Activated CD4-positive, alpha-beta T cell treated with anti-CD3 and anti-CD28 coated beads for 1 hour (primary cell): Measurements from ENCODE around the gene CFAP97D2.
A peak's percentile ranks its signal among the peaks of the same experiment; 100 is the strongest.
"Not testable (repeated sequence)": the region's sequence is repeated elsewhere in the genome, so short reads cannot be mapped to it uniquely, and the experiment has no call there.

Experiments
- DNase-seq: peaks from one replicate; pipeline ENCODE4 v3.0.0-alpha.2; 2020

Gene CFAP97D2

GRCh38 chr13:114143806-114144605 lies 35.1 kb upstream of the CFAP97D2 start:
- DNase-seq: no peak

GRCh38 chr13:114144606-114145244 lies 34.3 kb upstream of the CFAP97D2 start:
- DNase-seq: no peak

GRCh38 chr13:114145256-114145655 lies 33.8 kb upstream of the CFAP97D2 start:
- no peak for DNase-seq

- DNase-seq: no peak
These were observed 33.3 kb upstream of the CFAP97D2 start for GRCh38 chr13:114145722-114146121.

GRCh38 chr13:114146173-114146572 lies 32.9 kb upstream of the CFAP97D2 start:
- DNase-seq: no peak

GRCh38 chr13:114146629-114147028 lies 32.4 kb upstream of the CFAP97D2 start:
- DNase-seq: no peak

GRCh38 chr13:114147803-114148520 lies 31.1 kb upstream of the CFAP97D2 start:
- DNase-seq: no peak

GRCh38 chr13:114148521-114148855 lies 30.6 kb upstream of the CFAP97D2 start:
- DNase-seq: peak; percentile 78

GRCh38 chr13:114148886-114149285 lies 30.2 kb upstream of the CFAP97D2 start:
- DNase-seq: not testable (repeated sequence)

GRCh38 chr13:114149774-114150740 lies 29.0 kb upstream of the CFAP97D2 start:
- DNase-seq: no peak

GRCh38 chr13:114151031-114151430 lies 28.0 kb upstream of the CFAP97D2 start:
- no peak for DNase-seq

GRCh38 chr13:114151565-114152284 lies 27.3 kb upstream of the CFAP97D2 start:
- peak; percentile 48 for DNase-seq

- DNase-seq: no peak
These were observed 26.8 kb upstream of the CFAP97D2 start for GRCh38 chr13:114152285-114152645.

GRCh38 chr13:114152831-114153371 lies 26.2 kb upstream of the CFAP97D2 start:
- no peak for DNase-seq

GRCh38 chr13:114153485-114154080 lies 25.5 kb upstream of the CFAP97D2 start:
- no peak for DNase-seq

- no peak for DNase-seq
These were observed 24.6 kb upstream of the CFAP97D2 start for GRCh38 chr13:114154476-114154875.

GRCh38 chr13:114155320-114155719 lies 23.7 kb upstream of the CFAP97D2 start:
- no peak for DNase-seq

- no peak for DNase-seq
These were observed 22.9 kb upstream of the CFAP97D2 start for GRCh38 chr13:114155926-114156883.

- DNase-seq: no peak
These were observed 21.1 kb upstream of the CFAP97D2 start for GRCh38 chr13:114157869-114158495.
